ENCODE data around the gene LILRB4.

DNA sequence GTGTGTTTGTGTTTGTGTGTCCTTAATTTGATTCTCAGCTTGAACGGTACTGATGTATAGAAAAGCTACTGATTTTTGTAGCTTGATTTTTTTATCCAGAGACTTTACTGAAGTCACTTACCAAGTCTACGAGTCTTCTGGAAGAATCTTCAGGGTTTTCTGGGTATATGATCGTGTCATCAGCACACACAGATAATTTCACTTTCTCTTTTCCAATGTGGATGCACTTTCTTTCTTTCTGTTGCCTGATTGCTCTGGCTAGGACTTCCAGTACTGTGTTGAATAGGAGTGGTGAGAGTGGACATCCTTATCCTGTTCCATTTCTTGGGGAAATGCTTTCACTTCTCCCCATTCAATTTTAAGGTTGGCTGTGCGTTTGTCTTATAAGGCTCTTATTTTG is 40.4 kb upstream of the LILRB4 start:
- no peak for TF ChIP-seq CTCF (IDR thresholded peaks at IDR 0.05; ENCODE audit: insufficient read depth, low read depth, low read length)
- no peak for TF ChIP-seq EZH2 (IDR thresholded peaks at IDR 0.05; ENCODE audit: insufficient read depth, low read length)

All from astrocyte (in vitro differentiated cells and primary cell).